GM12891 (cell line): Measurements from ENCODE around the gene CAMKMT.
"Not testable (repeated sequence)": the region's sequence is repeated elsewhere in the genome, so short reads cannot be mapped to it uniquely, and the experiment has no call there.

Experiments
- DNase-seq: peaks from one replicate; pipeline ENCODE4 v3.0.0; 2011; ENCODE audit warnings: low spot score; ENCODE audit not compliant: insufficient read length
- FAIRE-seq: peaks from 2 replicates; lab custom pipeline; 2011; peaks lifted over from hg19 to GRCh38; lab: Jason Lieb, UNC
- PAX5 ChIP-seq: IDR thresholded peaks from 2 replicates; pipeline ENCODE4 v1.6.1; 2011; ENCODE audit warnings: low read length, moderate library complexity, mild to moderate bottlenecking; ENCODE audit not compliant: insufficient read depth, severe bottlenecking
- POLR2A ChIP-seq: IDR thresholded peaks from 2 replicates; pipeline ENCODE4 v1.6.1; 2011; ENCODE audit warnings: low read depth, low read length, control low read depth
- POLR2AphosphoS5 ChIP-seq: IDR thresholded peaks from 2 replicates; pipeline ENCODE4 v1.6.1; 2011; ENCODE audit warnings: low read depth, low read length, control low read depth
- POU2F2 ChIP-seq: IDR thresholded peaks from 2 replicates; pipeline ENCODE4 v1.6.1; 2011; ENCODE audit warnings: low read depth, mild to moderate bottlenecking, control low read depth, low read length, moderate library complexity
- SPI1 ChIP-seq: IDR thresholded peaks from 2 replicates; pipeline ENCODE4 v1.6.1; 2011; ENCODE audit warnings: low read depth, low read length, control low read depth
- TAF1 ChIP-seq: IDR thresholded peaks from 2 replicates; pipeline ENCODE4 v1.6.1; 2011; ENCODE audit warnings: low read depth, low read length, control low read depth

CAMKMT gene

GRCh38 chr2:44578471-44579093 lies 216.8 kb downstream of the CAMKMT start:
- FAIRE-seq (peak; percentile 16), DNase-seq (no peak)
- TF ChIP-seq SPI1 (peak; percentile 77), PAX5 (no peak)

GRCh38 chr2:44579115-44579836 lies 217.5 kb downstream of the CAMKMT start:
- DNase-seq (no peak), FAIRE-seq (peak; percentile 20)
- TF ChIP-seq POLR2AphosphoS5 (no peak), POLR2A (no peak), PAX5 (no peak), TAF1 (no peak), POU2F2 (no peak)

DNA sequence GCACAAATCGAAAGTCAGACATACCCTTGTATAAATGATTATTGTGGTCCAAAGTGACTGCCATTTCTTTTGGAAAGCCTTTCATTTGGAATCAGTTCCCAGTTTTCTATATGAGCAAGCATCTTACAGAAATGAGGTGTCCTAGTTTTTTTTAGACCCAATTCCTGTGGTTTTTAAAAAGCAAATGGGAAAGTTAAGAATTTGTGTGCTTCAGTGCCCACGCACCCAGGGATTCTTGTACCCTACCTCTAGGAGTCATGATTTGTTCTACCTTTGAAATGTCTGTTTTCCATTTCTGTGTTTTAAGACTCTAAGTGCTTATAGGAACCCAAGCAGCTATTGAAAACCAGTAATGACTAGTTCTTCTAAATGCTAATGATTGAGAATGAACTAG lies 218.1 kb downstream of the CAMKMT start:
- no peak for TF ChIP-seq POU2F2
- no peak for TF ChIP-seq POLR2A
- TF ChIP-seq PAX5 = no peak
- no peak for TF ChIP-seq TAF1
- no peak for FAIRE-seq
- no peak for DNase-seq

DNA sequence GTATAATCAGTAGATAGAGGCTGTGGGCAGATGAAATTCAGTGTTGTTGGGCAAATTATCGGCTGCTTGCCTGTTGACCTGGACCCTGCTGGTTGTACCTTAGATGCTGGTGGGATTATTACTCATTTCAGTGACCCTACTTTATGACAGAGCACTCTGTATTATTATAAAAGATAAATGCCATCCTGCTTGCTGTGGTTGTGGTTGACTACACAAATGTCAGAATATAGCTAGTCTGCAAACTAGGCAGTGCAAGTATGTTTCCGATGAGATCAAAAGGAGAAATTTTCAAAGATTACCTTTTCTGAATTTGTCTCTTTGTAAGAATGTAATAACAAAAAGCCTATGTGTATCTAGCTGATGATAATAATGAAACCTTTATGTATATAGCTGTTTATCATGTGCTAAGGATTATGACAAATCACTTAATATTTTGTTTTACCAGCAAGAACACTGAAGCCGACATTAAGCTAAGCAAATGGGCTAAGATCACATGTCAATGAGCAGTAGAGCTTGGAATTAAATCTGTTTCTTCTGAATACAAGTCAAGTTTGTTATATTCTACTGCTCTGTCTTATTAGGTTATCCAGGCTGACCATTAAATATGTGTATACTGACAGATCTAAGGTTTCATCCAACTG lies 219.2 kb downstream of the CAMKMT start:
- no peak for FAIRE-seq
- DNase-seq = no peak
- no peak for TF ChIP-seq POLR2AphosphoS5

DNA sequence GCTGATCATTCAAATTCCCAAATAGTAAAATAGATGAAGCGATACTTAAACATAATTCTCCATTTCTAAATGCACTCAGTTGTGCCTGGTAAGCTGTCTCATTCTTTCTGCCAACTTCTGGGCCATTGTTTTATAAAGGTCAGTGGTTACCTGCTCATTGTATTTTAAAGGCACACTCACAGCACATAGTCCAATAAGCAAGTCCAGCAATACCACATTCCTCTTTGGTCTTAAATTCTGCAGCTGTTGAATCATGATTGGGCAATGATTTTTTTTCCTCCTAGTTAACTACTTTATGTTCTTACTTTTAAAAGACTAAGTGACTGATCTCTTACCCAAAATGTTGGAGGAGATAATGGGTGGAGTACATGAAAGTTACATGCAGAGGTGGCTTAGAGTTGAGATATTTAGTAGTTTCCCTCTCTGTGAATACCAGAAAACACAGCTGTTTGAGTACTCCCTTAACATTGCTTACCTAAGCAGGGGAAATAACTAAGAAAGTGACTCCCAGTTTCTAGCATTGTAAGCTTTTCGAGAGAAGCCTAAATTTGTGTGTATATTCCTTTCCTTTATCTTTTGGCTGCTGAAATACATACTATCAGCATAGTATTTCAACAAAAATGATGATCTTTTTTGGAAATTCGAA lies 220.7 kb downstream of the CAMKMT start:
- TF ChIP-seq POLR2A (no peak), TAF1 (no peak), POU2F2 (no peak), SPI1 (no peak), POLR2AphosphoS5 (no peak), PAX5 (no peak)
- DNase-seq = no peak
- no peak for FAIRE-seq

- not testable (repeated sequence) for FAIRE-seq
Observed at GRCh38 chr2:44595615-44596014, 233.9 kb downstream of the CAMKMT start.

DNA sequence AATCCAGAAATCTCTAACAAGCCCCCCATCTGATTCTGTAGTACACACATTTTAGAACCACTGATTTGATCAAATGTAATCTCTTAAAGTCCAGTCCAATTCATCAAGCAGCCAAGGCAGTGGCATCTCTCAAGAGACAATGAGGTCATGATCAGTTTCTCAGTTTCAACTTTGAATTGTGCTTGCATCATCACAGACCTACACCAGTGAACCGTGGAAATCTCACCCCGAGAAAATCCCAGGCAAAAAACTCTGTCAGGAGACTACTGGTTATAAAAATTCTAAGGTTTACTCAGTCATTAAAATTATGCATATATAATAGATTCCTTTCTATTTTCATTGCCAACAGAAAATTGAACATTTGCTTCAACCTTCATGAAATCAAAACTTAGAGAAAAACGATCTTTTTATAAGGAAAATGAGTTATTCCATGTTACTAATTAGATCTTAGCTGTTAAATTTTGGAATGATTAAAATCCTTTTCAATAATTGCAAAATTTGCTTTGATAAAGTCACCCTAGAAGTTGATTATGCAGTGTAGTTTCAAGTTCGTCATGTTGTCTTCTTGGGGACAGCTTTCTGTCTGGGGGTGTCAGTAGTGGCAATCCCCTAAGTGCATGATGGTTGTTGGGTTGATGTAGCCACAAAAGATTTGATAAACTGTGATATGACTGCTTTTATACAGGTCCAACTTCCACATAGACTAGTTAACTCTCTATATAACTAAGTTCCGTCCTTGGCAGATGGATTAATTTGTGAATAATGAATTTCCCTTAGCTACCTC lies 235.0 kb downstream of the CAMKMT start:
- FAIRE-seq (peak; percentile 60), DNase-seq (no peak)
- TF ChIP-seq SPI1 = no peak
- TF ChIP-seq POLR2A = no peak
- TF ChIP-seq PAX5 = no peak
- TF ChIP-seq POU2F2 = no peak
- TF ChIP-seq POLR2AphosphoS5 = no peak
- TF ChIP-seq TAF1 = no peak

More at GRCh38 chr2:44595615-44596014, 233.9 kb downstream of the CAMKMT start:
- not testable (repeated sequence) for DNase-seq

DNA sequence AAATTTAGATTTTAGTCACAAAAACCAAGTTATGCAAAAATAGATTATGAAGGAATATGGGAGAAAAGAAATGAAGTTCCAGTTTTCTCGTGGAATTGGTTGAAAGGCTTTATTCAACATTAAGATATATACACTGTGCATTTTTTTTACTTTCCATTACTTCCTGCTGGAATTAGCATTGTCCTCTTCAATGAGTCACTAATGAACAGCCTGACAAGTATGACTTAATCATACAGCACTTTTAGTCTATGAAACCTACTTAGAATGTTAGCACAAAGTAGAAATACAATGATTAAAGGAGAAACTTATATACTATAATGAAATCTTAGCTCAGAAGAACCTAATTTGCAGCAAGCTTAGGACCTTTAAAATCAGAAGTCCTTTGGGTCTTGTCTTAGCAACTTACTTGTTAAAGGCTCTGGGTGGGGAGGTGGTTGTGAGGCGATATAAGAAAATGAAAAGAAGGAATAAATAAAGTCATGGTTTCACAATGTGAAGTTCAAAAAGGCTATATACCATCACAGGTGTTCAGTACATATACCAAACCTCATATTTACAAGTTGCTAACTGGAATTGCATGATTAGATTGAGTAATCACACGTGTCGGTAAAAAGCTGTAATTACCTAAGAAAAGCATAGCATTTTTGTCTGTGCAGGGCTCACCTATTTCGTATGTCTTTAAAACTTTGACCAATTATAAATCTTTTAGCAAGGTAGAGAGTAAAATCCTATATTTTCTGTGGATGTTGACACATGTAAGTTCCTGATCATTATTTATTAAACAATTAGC lies 236.8 kb downstream of the CAMKMT start:
- DNase-seq (no peak), FAIRE-seq (no peak)
- TF ChIP-seq POLR2A (no peak), SPI1 (no peak), TAF1 (no peak), POU2F2 (no peak), POLR2AphosphoS5 (no peak), PAX5 (no peak)

DNA sequence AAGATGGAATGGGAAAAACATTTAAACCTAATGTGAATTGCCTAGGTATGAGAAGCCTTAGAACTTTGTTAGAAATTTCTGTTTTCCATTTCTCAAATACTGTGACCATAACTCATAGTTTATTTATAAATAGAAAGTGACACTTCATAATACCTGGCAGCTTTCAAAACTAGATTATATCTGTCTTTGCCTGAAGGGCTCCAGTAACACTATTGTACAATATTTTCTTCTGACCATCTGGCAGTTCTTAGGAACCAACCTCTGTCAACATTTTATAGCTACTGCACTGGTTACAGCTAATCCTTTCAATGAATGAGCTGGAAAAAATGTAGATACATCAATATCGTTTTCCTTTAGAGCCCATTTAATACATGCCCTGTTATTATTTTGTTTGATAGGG lies 237.4 kb downstream of the CAMKMT start:
- DNase-seq (no peak), FAIRE-seq (no peak)
- no peak for TF ChIP-seq PAX5
- no peak for TF ChIP-seq TAF1
- TF ChIP-seq SPI1 = no peak
- no peak for TF ChIP-seq POU2F2
- TF ChIP-seq POLR2AphosphoS5 = no peak
- no peak for TF ChIP-seq POLR2A
